Measurements from ENCODE around the gene AATK. TPM values are rescaled to one million over a fixed set of nuclear protein-coding genes. Genes with fewer than 3 reads are reported as not detected.

The AATK gene
- total RNA-seq, 2 donors from 2014 or later: 3.3 to 4.3 TPM

- Histone ChIP-seq H3K9me3 (ENCODE audit: control insufficient read depth, low read length) (no peaks in the 10 kb centered on the region), H3K4me3 (ENCODE audit: low read length) (no peak overlapping the region), H3K4me1 (ENCODE audit: control insufficient read depth, insufficient read depth, low read length) (no peaks in the 10 kb centered on the region), H3K27me3 (ENCODE audit: control insufficient read depth, insufficient read depth, low read length, poor library complexity, severe bottlenecking) (no peaks in the 10 kb centered on the region), H3K36me3 (ENCODE audit: control insufficient read depth, insufficient read depth, low read length) (no peaks in the 10 kb centered on the region), H3K27ac (ENCODE audit: low read depth, low read length) (no peak overlapping the region), H3K9ac (ENCODE audit: extremely low read depth, low read length, poor library complexity, severe bottlenecking) (no peak overlapping the region)
- DNase-seq: no peak
- TF ChIP-seq, protein P1, sequence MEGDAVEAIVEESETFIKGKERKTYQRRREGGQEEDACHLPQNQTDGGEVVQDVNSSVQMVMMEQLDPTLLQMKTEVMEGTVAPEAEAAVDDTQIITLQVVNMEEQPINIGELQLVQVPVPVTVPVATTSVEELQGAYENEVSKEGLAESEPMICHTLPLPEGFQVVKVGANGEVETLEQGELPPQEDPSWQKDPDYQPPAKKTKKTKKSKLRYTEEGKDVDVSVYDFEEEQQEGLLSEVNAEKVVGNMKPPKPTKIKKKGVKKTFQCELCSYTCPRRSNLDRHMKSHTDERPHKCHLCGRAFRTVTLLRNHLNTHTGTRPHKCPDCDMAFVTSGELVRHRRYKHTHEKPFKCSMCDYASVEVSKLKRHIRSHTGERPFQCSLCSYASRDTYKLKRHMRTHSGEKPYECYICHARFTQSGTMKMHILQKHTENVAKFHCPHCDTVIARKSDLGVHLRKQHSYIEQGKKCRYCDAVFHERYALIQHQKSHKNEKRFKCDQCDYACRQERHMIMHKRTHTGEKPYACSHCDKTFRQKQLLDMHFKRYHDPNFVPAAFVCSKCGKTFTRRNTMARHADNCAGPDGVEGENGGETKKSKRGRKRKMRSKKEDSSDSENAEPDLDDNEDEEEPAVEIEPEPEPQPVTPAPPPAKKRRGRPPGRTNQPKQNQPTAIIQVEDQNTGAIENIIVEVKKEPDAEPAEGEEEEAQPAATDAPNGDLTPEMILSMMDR (conservative IDR thresholded peaks at IDR 0.05): no peak
- Mint-ChIP-seq H3K4me3 (no peak overlapping the region), H3K9me3 (no peaks in the 10 kb centered on the region), H3K27me3 (ENCODE audit: insufficient read depth) (no peaks in the 10 kb centered on the region), H3K36me3 (ENCODE audit: low read depth) (peaks cover 4% of the 10 kb centered on the region), H3K4me1 (no peaks in the 10 kb centered on the region), H3K27ac (no peak overlapping the region)
- WGBS, 2 experiments (ENCODE audit: insufficient coverage in 1 of 2, insufficient read length in 1 of 2): 93 to 94% methylated on average over 27 to 38 of the region's 38 CpGs
Observed at GRCh38 chr17:81193470-81194224, 27.6 kb upstream of the AATK start.

GRCh38 chr17:81193051-81193410, 27.0 kb upstream of the AATK start:
- Histone ChIP-seq H3K4me1 (ENCODE audit: control insufficient read depth, insufficient read depth, low read length) (no peaks in the 10 kb centered on the region), H3K9me3 (ENCODE audit: control insufficient read depth, low read length) (no peaks in the 10 kb centered on the region), H3K27me3 (ENCODE audit: control insufficient read depth, insufficient read depth, low read length, poor library complexity, severe bottlenecking) (no peaks in the 10 kb centered on the region), H3K4me3 (ENCODE audit: low read length) (no peak overlapping the region), H3K27ac (ENCODE audit: low read depth, low read length) (no peak overlapping the region), H3K36me3 (ENCODE audit: control insufficient read depth, insufficient read depth, low read length) (no peaks in the 10 kb centered on the region), H3K9ac (ENCODE audit: extremely low read depth, low read length, poor library complexity, severe bottlenecking) (no peak overlapping the region)
- no peak overlapping the region for H3K4me3 Mint-ChIP-seq
- H3K9me3 Mint-ChIP-seq: no peaks in the 10 kb centered on the region
- H3K27me3 Mint-ChIP-seq (ENCODE audit: insufficient read depth): no peaks in the 10 kb centered on the region
- WGBS, 2 experiments (ENCODE audit: insufficient coverage in 1 of 2, insufficient read length in 1 of 2): 93 to 95% methylated on average over 13 to 17 of the region's 17 CpGs
- no peak for DNase-seq
- H3K4me1 Mint-ChIP-seq: no peaks in the 10 kb centered on the region
- H3K36me3 Mint-ChIP-seq (ENCODE audit: low read depth): peaks cover 2% of the 10 kb centered on the region
- TF ChIP-seq, protein P1 (conservative IDR thresholded peaks at IDR 0.05): no peak
- H3K27ac Mint-ChIP-seq: no peak overlapping the region

GRCh38 chr17:81192386-81193050, 26.5 kb upstream of the AATK start:
- H3K4me1 ChIP-seq (ENCODE audit: control insufficient read depth, insufficient read depth, low read length): no peaks in the 10 kb centered on the region
- H3K36me3 ChIP-seq (ENCODE audit: control insufficient read depth, insufficient read depth, low read length): no peaks in the 10 kb centered on the region
- Mint-ChIP-seq H3K36me3 (ENCODE audit: low read depth) (no peaks in the 10 kb centered on the region), H3K27me3 (ENCODE audit: insufficient read depth) (no peaks in the 10 kb centered on the region), H3K4me3 (no peak overlapping the region), H3K27ac (no peak overlapping the region), H3K9me3 (no peaks in the 10 kb centered on the region), H3K4me1 (no peaks in the 10 kb centered on the region)
- TF ChIP-seq, protein P1 (conservative IDR thresholded peaks at IDR 0.05): no peak
- no peaks in the 10 kb centered on the region for H3K9me3 ChIP-seq (ENCODE audit: control insufficient read depth, low read length)
- no peak overlapping the region for H3K4me3 ChIP-seq (ENCODE audit: low read length)
- 88 to 91% methylated on average over 8 to 34 of the region's 34 CpGs for WGBS, 2 experiments (ENCODE audit: insufficient coverage in 1 of 2, insufficient read length in 1 of 2)
- no peak overlapping the region for H3K27ac ChIP-seq (ENCODE audit: low read depth, low read length)
- H3K27me3 ChIP-seq (ENCODE audit: control insufficient read depth, insufficient read depth, low read length, poor library complexity, severe bottlenecking): no peaks in the 10 kb centered on the region
- DNase-seq: no peak
- H3K9ac ChIP-seq (ENCODE audit: extremely low read depth, low read length, poor library complexity, severe bottlenecking): no peak overlapping the region
